Stimulated activated CD8-positive, alpha-beta memory T cell treated with anti-CD3 and anti-CD28 coated beads, Interleukin-2, amount 100 ng/mL, for 1 hour (primary cell): ENCODE results near the gene CFAP119.

Source experiments
- DNase-seq, 2 donors: peaks; one replicate each; pipeline ENCODE4 v3.0.0-alpha.2; 2020; ENCODE audit warnings: low read depth in 2 of 2

The CFAP119 gene

GRCh38 chr16:30740364-30741251 is 21.3 kb downstream of the CFAP119 start:
- DNase-seq: no peak

GRCh38 chr16:30738984-30739951 is 22.6 kb downstream of the CFAP119 start:
- no peak for DNase-seq

- DNase-seq: no peak
Observed at GRCh38 chr16:30737794-30738648, 23.8 kb downstream of the CFAP119 start.

GRCh38 chr16:30736995-30737793 is 24.7 kb downstream of the CFAP119 start:
- no peak for DNase-seq

- no peak for DNase-seq
Observed at GRCh38 chr16:30731411-30731810, 30.5 kb downstream of the CFAP119 start.

- no peak for DNase-seq
Observed at GRCh38 chr16:30728899-30729672, 32.8 kb downstream of the CFAP119 start.

GRCh38 chr16:30728321-30728720 is 33.5 kb downstream of the CFAP119 start:
- no peak for DNase-seq

GRCh38 chr16:30725418-30725792 is 36.5 kb downstream of the CFAP119 start:
- DNase-seq: no peak

GRCh38 chr16:30724641-30725417 is 37.0 kb downstream of the CFAP119 start:
- DNase-seq: no peak

GRCh38 chr16:30723725-30724355 is 38.0 kb downstream of the CFAP119 start:
- no peak for DNase-seq

- DNase-seq: no peak
Observed at GRCh38 chr16:30722916-30723315, 38.9 kb downstream of the CFAP119 start.

GRCh38 chr16:30722443-30722842 is 39.4 kb downstream of the CFAP119 start:
- DNase-seq: no peak

GRCh38 chr16:30721606-30722005 is 40.3 kb downstream of the CFAP119 start:
- DNase-seq: no peak

- DNase-seq: no peak
Observed at GRCh38 chr16:30721167-30721566, 40.7 kb downstream of the CFAP119 start.

GRCh38 chr16:30720694-30721093 is 41.2 kb downstream of the CFAP119 start:
- DNase-seq: no peak

- DNase-seq: no peak
Observed at GRCh38 chr16:30720086-30720485, 41.8 kb downstream of the CFAP119 start.

GRCh38 chr16:30715750-30716445 is 46.0 kb downstream of the CFAP119 start:
- DNase-seq: peak in 1 of 2 donors; percentile 15

GRCh38 chr16:30711712-30712111 is 50.1 kb downstream of the CFAP119 start:
- no peak for DNase-seq
